IMR-90 (cell line): ENCODE measurements around the gene ZNF507. TPM values are rescaled to one million over a fixed set of nuclear protein-coding genes. Genes with fewer than 3 reads are reported as not detected.
A peak's percentile ranks its signal among the peaks of the same experiment; 100 is the strongest.

Source experiments
- ATAC-seq: fragments of 200-7000 bp; cut with Tn5 transposase; 2 replicates; pipeline ENCODE4 v1.9.1; 2020; ENCODE audit warnings: low read depth, mild to moderate bottlenecking, moderate library complexity
- BruUV-seq: library from RNA; stranded (reverse); fragments of 400-500 nt; replicated peaks from 2 replicates; lab custom pipeline; 2021; lab: Mats Ljungman, UMichigan
- CTCF ChIA-PET: fragments of 300-600 bp; formaldehyde crosslinking; extraction: SDS; loops from one replicate; lab custom pipeline; 2021; ENCODE audit warnings: antibody characterized with exemption; lab: Yijun Ruan, JAX
- POLR2A ChIA-PET: fragments of 300-600 bp; sonication (Branson Sonifier 250); formaldehyde crosslinking; loops from one replicate; lab custom pipeline; 2022; ENCODE audit warnings: antibody characterized with exemption; ENCODE audit not compliant: unreplicated experiment; lab: Charles Lee
- DNase-seq: peaks from one replicate; pipeline ENCODE4 v3.0.0; 2013
- H2AFZ ChIP-seq: replicated peaks from 2 replicates; pipeline ENCODE3; 2013; ENCODE audit warnings: low read length, mild to moderate bottlenecking; ENCODE audit not compliant: poor library complexity
- H2AK5ac ChIP-seq: 2 replicates; pipeline ENCODE4 v1.6.1; 2013; ENCODE audit warnings: low read depth, low read length, inconsistent platforms
- H2AK9ac ChIP-seq: replicated peaks from 2 replicates; pipeline ENCODE3; 2013; ENCODE audit warnings: mild to moderate bottlenecking, low read depth, low read length, moderate library complexity; ENCODE audit not compliant: poor library complexity
- H2BK120ac ChIP-seq: 2 replicates; pipeline ENCODE4 v1.6.1; 2013; ENCODE audit warnings: low read depth, low read length, inconsistent platforms
- H2BK15ac ChIP-seq: 3 replicates; pipeline ENCODE4 v1.6.1; 2013; ENCODE audit warnings: low read depth, low read length, inconsistent platforms
- H2BK20ac ChIP-seq: 2 replicates; pipeline ENCODE4 v1.6.1; 2013; ENCODE audit warnings: low read depth, mild to moderate bottlenecking, inconsistent platforms, low read length, moderate library complexity
- H2BK5ac ChIP-seq: 2 replicates; pipeline ENCODE4 v1.6.1; 2013; ENCODE audit warnings: mild to moderate bottlenecking, low read depth, low read length, inconsistent platforms; ENCODE audit not compliant: poor library complexity, severe bottlenecking
- H3K14ac ChIP-seq: replicated peaks from 2 replicates; pipeline ENCODE4 v1.6.1; 2013; ENCODE audit warnings: low read depth, low read length, inconsistent platforms
- H3K18ac ChIP-seq: 2 replicates; pipeline ENCODE4 v1.6.1; 2013; ENCODE audit warnings: low read depth, low read length, control low read depth
- H3K23ac ChIP-seq: 2 replicates; pipeline ENCODE4 v1.6.1; 2013; ENCODE audit warnings: low read depth, low read length, inconsistent platforms
- H3K27ac ChIP-seq: 2 replicates; pipeline ENCODE4 v1.5.1; 2013; ENCODE audit warnings: mild to moderate bottlenecking, control low read depth, low read length; ENCODE audit not compliant: insufficient read depth
- H3K27me3 ChIP-seq: 2 replicates; pipeline ENCODE4 v1.6.1; 2013; ENCODE audit warnings: low read length; ENCODE audit not compliant: control insufficient read depth, insufficient read depth
- H3K36me3 ChIP-seq: 2 replicates; pipeline ENCODE4 v1.6.1; 2013; ENCODE audit warnings: low read length, mixed read lengths; ENCODE audit not compliant: control insufficient read depth, insufficient read depth
- H3K4ac ChIP-seq: 2 replicates; pipeline ENCODE4 v1.6.1; 2013; ENCODE audit warnings: low read depth, low read length, inconsistent platforms
- H3K4me1 ChIP-seq: 2 replicates; pipeline ENCODE4 v1.6.1; 2013; ENCODE audit warnings: low read length, mixed read lengths; ENCODE audit not compliant: control insufficient read depth, insufficient read depth
- H3K4me2 ChIP-seq: 2 replicates; pipeline ENCODE4 v1.6.1; 2013; ENCODE audit warnings: low read depth, mild to moderate bottlenecking, control low read depth, low read length, moderate library complexity
- H3K4me3 ChIP-seq: 2 replicates; pipeline ENCODE4 v1.5.1; 2013; ENCODE audit warnings: low read depth, mild to moderate bottlenecking, control low read depth, low read length, moderate library complexity; ENCODE audit not compliant: insufficient read depth
- H3K56ac ChIP-seq: 2 replicates; pipeline ENCODE4 v1.6.1; 2013; ENCODE audit warnings: low read length, inconsistent platforms; ENCODE audit not compliant: insufficient read depth; ENCODE audit errors: extremely low read depth
- H3K79me1 ChIP-seq, 2 experiments: 2 replicates each; pipeline ENCODE4 v1.6.1; 2013; ENCODE audit warnings: low read length in 2 of 2, inconsistent platforms in 1 of 2, low read depth in 1 of 2
- H3K9ac ChIP-seq: 2 replicates; pipeline ENCODE4 v1.6.1; 2013; ENCODE audit warnings: low read depth, low read length, control low read depth
- H3K9me1 ChIP-seq: 2 replicates; pipeline ENCODE4 v1.6.1; 2013; ENCODE audit warnings: low read length, inconsistent platforms; ENCODE audit not compliant: insufficient read depth
- H3K9me3 ChIP-seq: 2 replicates; pipeline ENCODE4 v1.6.1; 2013; ENCODE audit warnings: low read length; ENCODE audit not compliant: control insufficient read depth, insufficient read depth
- H4K20me1 ChIP-seq: 2 replicates; pipeline ENCODE4 v1.6.1; 2013; ENCODE audit warnings: low read length, inconsistent platforms; ENCODE audit not compliant: insufficient read depth
- H4K5ac ChIP-seq: 2 replicates; pipeline ENCODE4 v1.6.1; 2013; ENCODE audit warnings: mild to moderate bottlenecking, low read depth, low read length, control low read depth
- H4K8ac ChIP-seq, 2 experiments: 2 replicates each; pipeline ENCODE4 v1.6.1; 2013; ENCODE audit warnings: low read depth in 2 of 2, low read length in 2 of 2, control low read depth in 1 of 2, inconsistent platforms in 1 of 2
- H4K91ac ChIP-seq: 2 replicates; pipeline ENCODE4 v1.6.1; 2013; ENCODE audit warnings: low read depth, low read length, inconsistent platforms; ENCODE audit not compliant: insufficient read depth
- CEBPB ChIP-seq: IDR thresholded peaks from 2 replicates; pipeline ENCODE4 v1.6.1; 2012; ENCODE audit warnings: low read depth, low read length, improper control_type of control experiment
- MAZ ChIP-seq: IDR thresholded peaks from 2 replicates; pipeline ENCODE4 v1.6.1; 2012; ENCODE audit warnings: low read depth, mild to moderate bottlenecking, low read length, improper control_type of control experiment, moderate library complexity, borderline replicate concordance
- MXI1 ChIP-seq: IDR thresholded peaks from 2 replicates; pipeline ENCODE4 v1.6.1; 2012; ENCODE audit warnings: low read depth, mild to moderate bottlenecking, low read length, moderate library complexity, borderline replicate concordance
- WGBS, 2 experiments: methylation state at CpG; one replicate each; pipeline versions ENCODE4 v1.1.5 to v1.1.7; 2013; ENCODE audit warnings: missing lambda C conversion rate in 2 of 2; ENCODE audit not compliant: insufficient read length in 1 of 2; ENCODE audit errors: extremely low coverage in 2 of 2; 5-methylcytosine and 5-hydroxymethylcytosine counted together
- dilution Hi-C: fragments of 300-500 bp; cut with HindIII; formaldehyde crosslinking; loops from one replicate; pipeline ENCODE4 v1.14.3; 2018; ENCODE audit warnings: low sequenced_read_pairs; ENCODE audit not compliant: unreplicated experiment
- in situ Hi-C: fragments of 300-500 bp; cut with MboI; formaldehyde crosslinking; loops from 3 replicates; pipeline ENCODE4 v1.14.3; 2019; ENCODE audit warnings: low sequenced_read_pairs, inconsistent platforms, mixed read lengths
- intact Hi-C: fragments of 100-400 bp; cut with micrococcal nuclease; formaldehyde crosslinking; loops from 2 replicates; pipeline ENCODE4 v1.10.0; 2022
- polyA plus RNA-seq, 3 experiments: library from polyadenylated mRNA; depleted of rRNA; stranded (reverse); fragments of >200 nt; gene quantifications; 2 replicates each; pipeline ENCODE4 v1.2.3, GENCODE V29; 2012; ENCODE audit warnings: low replicate concordance in 1 of 3
- total RNA-seq: library from RNA; depleted of rRNA; stranded (reverse); fragments of >200 nt; gene quantifications from 2 replicates; pipeline ENCODE4 v1.2.3, GENCODE V29; 2012

Gene ZNF507
- total and polyA plus RNA-seq, 2 of the 4 experiments (the other 2 are of a cell fraction), result 9.6 to 19.9 TPM

DNA sequence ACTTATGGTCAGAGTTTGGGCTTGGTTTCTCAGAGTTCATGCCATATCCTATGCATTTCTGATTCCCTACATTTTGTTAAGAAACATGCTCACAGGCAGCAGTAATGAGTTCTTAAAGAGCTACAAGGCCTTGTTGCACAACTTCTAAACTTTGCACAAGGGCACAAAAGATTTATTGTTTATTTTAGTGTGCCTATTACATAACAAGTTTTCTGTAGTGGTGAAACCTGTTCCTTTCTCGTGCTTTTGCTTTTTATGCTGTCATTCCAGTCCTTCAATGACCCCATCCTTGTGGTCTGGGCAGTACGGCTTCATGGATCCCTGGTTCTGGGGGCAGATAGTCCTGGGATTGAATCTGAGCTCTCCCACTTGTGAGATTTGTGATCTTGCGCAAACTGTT lies 17.8 kb downstream of the ZNF507 start:
- no TSS peak for BruUV-seq
- H3K4me3 ChIP-seq, result no peak overlapping the region
- in situ Hi-C loops (loop anchor here (25.0 kb wide), 1 partner anchor 1026 kb away; the partner anchor contains the start of gene TSHZ3), intact Hi-C loops (no loop called here), dilution Hi-C loops (no loop called here)
- H2AFZ ChIP-seq, result no peak overlapping the region
- H3K18ac ChIP-seq, result no peak overlapping the region
- peaks cover 5% of the 10 kb centered on the region; the same call in 1 of the 2 replicates for H3K4me1 ChIP-seq
- no peaks in the 10 kb centered on the region for H3K27me3 ChIP-seq
- H4K20me1 ChIP-seq, result peaks cover 15% of the 10 kb centered on the region
- DNase-seq, result peak; percentile 45
- peak; percentile 46 for ATAC-seq
- H3K56ac ChIP-seq, result no peak overlapping the region
- H2BK5ac ChIP-seq, result no peak overlapping the region
- no peak overlapping the region for H3K27ac ChIP-seq
- no peak overlapping the region for H2AK9ac ChIP-seq
- POLR2A ChIA-PET, result no interaction called here
- CTCF ChIA-PET, result interaction anchor here (1.1 kb wide), 2 partner anchors 9 to 12 kb away, joined by 3 read pairs; no protein-coding TSS in a partner anchor
- H3K14ac ChIP-seq, result no peak overlapping the region
- no peak overlapping the region for H2AK5ac ChIP-seq
- H3K79me1 ChIP-seq, result peaks cover 30 to 55% of the 10 kb centered on the region in 2 experiments
- H3K9me1 ChIP-seq, result peaks cover 4% of the 10 kb centered on the region; the same call in 1 of the 2 replicates
- no peak for TF ChIP-seq MXI1
- TF ChIP-seq MAZ, result no peak
- TF ChIP-seq CEBPB, result peak; percentile 76
- 100% methylated on average over 1 of the region's 3 CpGs; no CpG with 5 or more reads in 1 of the 2 experiments for WGBS, 2 experiments
- no peak overlapping the region for H4K8ac ChIP-seq
- H3K9ac ChIP-seq, result no peak overlapping the region
- H3K9me3 ChIP-seq, result no peaks in the 10 kb centered on the region
- H4K5ac ChIP-seq, result no peak overlapping the region
- no peak overlapping the region for H2BK20ac ChIP-seq
- H2BK120ac ChIP-seq, result no peak overlapping the region
- peaks cover 28% of the 10 kb centered on the region for H3K36me3 ChIP-seq
- no peak overlapping the region for H2BK15ac ChIP-seq
- no peak overlapping the region for H3K4me2 ChIP-seq
- no peak overlapping the region for H3K23ac ChIP-seq
- no peak overlapping the region for H3K4ac ChIP-seq
- H4K91ac ChIP-seq, result no peak overlapping the region
